ENCODE measurements around the gene HNF4A.

HNF4A gene

DNA sequence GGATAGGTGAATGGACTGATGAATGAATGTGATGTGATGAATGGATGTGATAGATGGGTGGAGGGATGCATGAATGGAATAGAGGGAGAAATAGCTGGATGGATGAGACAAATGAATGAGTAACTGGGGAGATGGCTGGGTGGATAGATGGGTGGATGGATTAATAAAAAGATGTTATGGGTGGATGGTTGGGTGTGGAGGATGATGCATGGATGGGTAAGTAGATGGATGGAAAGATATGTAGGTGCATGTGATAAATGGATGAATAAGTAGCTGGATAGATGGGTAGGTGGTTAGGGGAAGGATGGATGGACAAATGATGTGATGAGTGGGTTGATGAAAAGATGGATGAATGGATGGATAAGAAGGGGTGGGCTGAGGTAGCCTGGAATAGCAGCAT is 4.7 kb downstream of the HNF4A start:
- 0 out of 2 replicates have a peak, but pooled peaks cover 3% of the 10 kb centered on the region for H3K27me3 ChIP-seq (ENCODE audit: insufficient read depth, low read length)
- no peaks in the 10 kb centered on the region for H4K20me1 ChIP-seq (ENCODE audit: insufficient read depth, low read length)
- H3K27ac ChIP-seq (ENCODE audit: low read depth, low read length, poor library complexity, severe bottlenecking): no peak overlapping the region
- H3K4me1 ChIP-seq (ENCODE audit: insufficient read depth, low read length, severe bottlenecking): no peaks in the 10 kb centered on the region
- no peaks in the 10 kb centered on the region for H3F3A ChIP-seq (ENCODE audit: insufficient read depth, low read length)
- H2AFZ ChIP-seq (ENCODE audit: low read length): no peak overlapping the region
- no peak overlapping the region for H3K4me3 ChIP-seq (ENCODE audit: low read depth, low read length, poor library complexity, severe bottlenecking)
- H3K36me3 ChIP-seq (ENCODE audit: insufficient read depth, low read length): no peaks in the 10 kb centered on the region
- H3K79me2 ChIP-seq (ENCODE audit: insufficient read depth, low read length): no peaks in the 10 kb centered on the region
- TF ChIP-seq, protein P1, sequence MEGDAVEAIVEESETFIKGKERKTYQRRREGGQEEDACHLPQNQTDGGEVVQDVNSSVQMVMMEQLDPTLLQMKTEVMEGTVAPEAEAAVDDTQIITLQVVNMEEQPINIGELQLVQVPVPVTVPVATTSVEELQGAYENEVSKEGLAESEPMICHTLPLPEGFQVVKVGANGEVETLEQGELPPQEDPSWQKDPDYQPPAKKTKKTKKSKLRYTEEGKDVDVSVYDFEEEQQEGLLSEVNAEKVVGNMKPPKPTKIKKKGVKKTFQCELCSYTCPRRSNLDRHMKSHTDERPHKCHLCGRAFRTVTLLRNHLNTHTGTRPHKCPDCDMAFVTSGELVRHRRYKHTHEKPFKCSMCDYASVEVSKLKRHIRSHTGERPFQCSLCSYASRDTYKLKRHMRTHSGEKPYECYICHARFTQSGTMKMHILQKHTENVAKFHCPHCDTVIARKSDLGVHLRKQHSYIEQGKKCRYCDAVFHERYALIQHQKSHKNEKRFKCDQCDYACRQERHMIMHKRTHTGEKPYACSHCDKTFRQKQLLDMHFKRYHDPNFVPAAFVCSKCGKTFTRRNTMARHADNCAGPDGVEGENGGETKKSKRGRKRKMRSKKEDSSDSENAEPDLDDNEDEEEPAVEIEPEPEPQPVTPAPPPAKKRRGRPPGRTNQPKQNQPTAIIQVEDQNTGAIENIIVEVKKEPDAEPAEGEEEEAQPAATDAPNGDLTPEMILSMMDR (IDR thresholded peaks at IDR 0.05; ENCODE audit: low read length): no peak
- no peak for TF ChIP-seq EZH2 (IDR thresholded peaks at IDR 0.05; ENCODE audit: borderline replicate concordance, low read length)
- no peak overlapping the region for H3K9ac ChIP-seq (ENCODE audit: low read length)
- no peak overlapping the region for H3K4me2 ChIP-seq (ENCODE audit: low read length)
- H3K9me3 ChIP-seq (ENCODE audit: low read length): no peaks in the 10 kb centered on the region
- H3K9me2 ChIP-seq (ENCODE audit: low read depth, low read length): no peaks in the 10 kb centered on the region

GRCh38 chr20:44361021-44361420 is 5.5 kb downstream of the HNF4A start:
- Histone ChIP-seq H2AFZ (ENCODE audit: low read length) (no peak overlapping the region), H3K4me2 (ENCODE audit: low read length) (no peak overlapping the region), H3K79me2 (ENCODE audit: insufficient read depth, low read length) (no peaks in the 10 kb centered on the region), H3K4me1 (ENCODE audit: insufficient read depth, low read length, severe bottlenecking) (no peaks in the 10 kb centered on the region), H3K27ac (ENCODE audit: low read depth, low read length, poor library complexity, severe bottlenecking) (no peak overlapping the region), H3K9me2 (ENCODE audit: low read depth, low read length) (no peaks in the 10 kb centered on the region), H3K4me3 (ENCODE audit: low read depth, low read length, poor library complexity, severe bottlenecking) (no peak overlapping the region), H4K20me1 (ENCODE audit: insufficient read depth, low read length) (no peaks in the 10 kb centered on the region), H3F3A (ENCODE audit: insufficient read depth, low read length) (no peaks in the 10 kb centered on the region), H3K27me3 (ENCODE audit: insufficient read depth, low read length) (0 out of 2 replicates have a peak, but pooled peaks cover 3% of the 10 kb centered on the region), H3K36me3 (ENCODE audit: insufficient read depth, low read length) (no peaks in the 10 kb centered on the region), H3K9me3 (ENCODE audit: low read length) (no peaks in the 10 kb centered on the region), H3K9ac (ENCODE audit: low read length) (no peak overlapping the region)
- no peak for TF ChIP-seq EZH2 (IDR thresholded peaks at IDR 0.05; ENCODE audit: borderline replicate concordance, low read length)
- TF ChIP-seq, protein P1 (IDR thresholded peaks at IDR 0.05; ENCODE audit: low read length): no peak

GRCh38 chr20:44362466-44362940 is 7.0 kb downstream of the HNF4A start:
- no peaks in the 10 kb centered on the region for H3K36me3 ChIP-seq (ENCODE audit: insufficient read depth, low read length)
- no peak for TF ChIP-seq EZH2 (IDR thresholded peaks at IDR 0.05; ENCODE audit: borderline replicate concordance, low read length)
- TF ChIP-seq, protein P1 (IDR thresholded peaks at IDR 0.05; ENCODE audit: low read length): no peak
- no peaks in the 10 kb centered on the region for H3K9me2 ChIP-seq (ENCODE audit: low read depth, low read length)
- H3K9ac ChIP-seq (ENCODE audit: low read length): no peak overlapping the region
- no peaks in the 10 kb centered on the region for H3F3A ChIP-seq (ENCODE audit: insufficient read depth, low read length)
- no peaks in the 10 kb centered on the region for H4K20me1 ChIP-seq (ENCODE audit: insufficient read depth, low read length)
- H3K27me3 ChIP-seq (ENCODE audit: insufficient read depth, low read length): 0 out of 2 replicates have a peak, but pooled peaks cover 3% of the 10 kb centered on the region
- no peak overlapping the region for H3K4me2 ChIP-seq (ENCODE audit: low read length)
- no peak overlapping the region for H2AFZ ChIP-seq (ENCODE audit: low read length)
- no peaks in the 10 kb centered on the region for H3K4me1 ChIP-seq (ENCODE audit: insufficient read depth, low read length, severe bottlenecking)
- no peaks in the 10 kb centered on the region for H3K9me3 ChIP-seq (ENCODE audit: low read length)
- no peak overlapping the region for H3K27ac ChIP-seq (ENCODE audit: low read depth, low read length, poor library complexity, severe bottlenecking)
- no peaks in the 10 kb centered on the region for H3K79me2 ChIP-seq (ENCODE audit: insufficient read depth, low read length)
- H3K4me3 ChIP-seq (ENCODE audit: low read depth, low read length, poor library complexity, severe bottlenecking): no peak overlapping the region

Data from OCI-LY1 (cell line).